Measurements from ENCODE around the gene MRPL24. TPM values are rescaled to one million over a fixed set of nuclear protein-coding genes. Genes with fewer than 3 reads are reported as not detected.

The MRPL24 gene
- polyA plus RNA-seq (2012; ENCODE audit: insufficient read length, low read depth), result 145 TPM

- TF ChIP-seq POLR2AphosphoS5 (IDR thresholded peaks at IDR 0.05; ENCODE audit: low read depth, low read length) (peak; percentile 73; the same call in 1 of the 2 replicates), FOXP2 (optimal IDR thresholded peaks at IDR 0.05; ENCODE audit: borderline replicate concordance, extremely low read depth, extremely low read length, insufficient read depth) (no peak), SIN3A (IDR thresholded peaks at IDR 0.05; ENCODE audit: borderline replicate concordance, insufficient read depth, low read length) (peak; percentile 59), REST (IDR thresholded peaks at IDR 0.05; ENCODE audit: insufficient read depth in 1 of 2, low read depth in 2 of 2, low read length in 2 of 2) (0 out of 4 replicates have a peak, but pooled peaks of 1 of the 2 experiments have one; percentile 9), TAF1 (IDR thresholded peaks at IDR 0.05; ENCODE audit: borderline replicate concordance, insufficient read depth, low read length) (0 out of 2 replicates have a peak, but pooled peaks have one; percentile 45)
Measured at GRCh38 chr1:156740741-156741480, at the start of gene MRPL24. TSS of gene MRPL24 (minus strand) at chr1:156741088. CDS start at chr1:156738704, 2,384 bp downstream.

GRCh38 chr1:156789621-156790318, 48.9 kb upstream of the MRPL24 start:
- TF ChIP-seq FOXP2 (optimal IDR thresholded peaks at IDR 0.05; ENCODE audit: borderline replicate concordance, extremely low read depth, extremely low read length, insufficient read depth) (no peak), TAF1 (IDR thresholded peaks at IDR 0.05; ENCODE audit: borderline replicate concordance, insufficient read depth, low read length) (no peak), REST (IDR thresholded peaks at IDR 0.05; ENCODE audit: insufficient read depth in 1 of 2, low read depth in 2 of 2, low read length in 2 of 2) (no peak), POLR2AphosphoS5 (IDR thresholded peaks at IDR 0.05; ENCODE audit: low read depth, low read length) (no peak), SIN3A (IDR thresholded peaks at IDR 0.05; ENCODE audit: borderline replicate concordance, insufficient read depth, low read length) (no peak)

GRCh38 chr1:156788136-156788535, 47.2 kb upstream of the MRPL24 start:
- no peak for TF ChIP-seq TAF1 (IDR thresholded peaks at IDR 0.05; ENCODE audit: borderline replicate concordance, insufficient read depth, low read length)
- TF ChIP-seq REST (IDR thresholded peaks at IDR 0.05; ENCODE audit: insufficient read depth in 1 of 2, low read depth in 2 of 2, low read length in 2 of 2), result no peak
- TF ChIP-seq FOXP2 (optimal IDR thresholded peaks at IDR 0.05; ENCODE audit: borderline replicate concordance, extremely low read depth, extremely low read length, insufficient read depth), result no peak
- no peak for TF ChIP-seq SIN3A (IDR thresholded peaks at IDR 0.05; ENCODE audit: borderline replicate concordance, insufficient read depth, low read length)
- no peak for TF ChIP-seq POLR2AphosphoS5 (IDR thresholded peaks at IDR 0.05; ENCODE audit: low read depth, low read length)

- TF ChIP-seq FOXP2 (optimal IDR thresholded peaks at IDR 0.05; ENCODE audit: borderline replicate concordance, extremely low read depth, extremely low read length, insufficient read depth), result no peak
- TF ChIP-seq REST (IDR thresholded peaks at IDR 0.05; ENCODE audit: insufficient read depth in 1 of 2, low read depth in 2 of 2, low read length in 2 of 2), result no peak
- no peak for TF ChIP-seq POLR2AphosphoS5 (IDR thresholded peaks at IDR 0.05; ENCODE audit: low read depth, low read length)
- TF ChIP-seq TAF1 (IDR thresholded peaks at IDR 0.05; ENCODE audit: borderline replicate concordance, insufficient read depth, low read length), result no peak
- no peak for TF ChIP-seq SIN3A (IDR thresholded peaks at IDR 0.05; ENCODE audit: borderline replicate concordance, insufficient read depth, low read length)
Measured at GRCh38 chr1:156786640-156787039, 45.8 kb upstream of the MRPL24 start.
